GM19438 (cell line): ENCODE measurements around the gene PCDHB13.

Source experiments
- ATAC-seq: cut with Tn5 transposase; IDR thresholded peaks from one replicate; pipeline ENCODE4 v1.9.1; 2021; ENCODE audit warnings: low read depth; ENCODE audit not compliant: unreplicated experiment

PCDHB13 gene

GRCh38 chr5:141260458-141261237 is 46.9 kb downstream of the PCDHB13 start:
- no peak for ATAC-seq

- no peak for ATAC-seq
These were observed 47.5 kb downstream of the PCDHB13 start for GRCh38 chr5:141261238-141261546.
